Mesenchymal stem cell (in vitro differentiated cells and primary cell): ENCODE data around the gene NME1.
A peak's percentile ranks its signal among the peaks of the same experiment; 100 is the strongest.

ENCODE experiments used
- DNase-seq: peaks from one replicate; pipeline ENCODE4 v3.0.0-alpha.2; 2013
- H2AFZ ChIP-seq: one replicate; pipeline ENCODE4 v1.6.1; 2013; ENCODE audit warnings: low read depth, mild to moderate bottlenecking, control low read depth, inconsistent platforms, low read length, moderate library complexity
- H2AK5ac ChIP-seq: 2 replicates; pipeline ENCODE4 v1.6.1; 2013; ENCODE audit warnings: low read length, moderate library complexity, mild to moderate bottlenecking, inconsistent platforms; ENCODE audit not compliant: severe bottlenecking
- H2BK120ac ChIP-seq: one replicate; pipeline ENCODE4 v1.6.1; 2013; ENCODE audit warnings: low read depth, mild to moderate bottlenecking, inconsistent platforms, low read length, moderate library complexity
- H2BK12ac ChIP-seq, 2 experiments: one replicate each; pipeline ENCODE4 v1.6.1; 2013; ENCODE audit warnings: inconsistent platforms in 2 of 2, low read length in 2 of 2, mild to moderate bottlenecking in 2 of 2, moderate library complexity in 2 of 2, control low read depth in 1 of 2
- H2BK15ac ChIP-seq: one replicate; pipeline ENCODE4 v1.6.1; 2013; ENCODE audit warnings: mild to moderate bottlenecking, low read depth, inconsistent platforms; ENCODE audit not compliant: poor library complexity, severe bottlenecking
- H2BK5ac ChIP-seq: 2 replicates; pipeline ENCODE4 v1.6.1; 2013; ENCODE audit warnings: low read depth, mild to moderate bottlenecking, low read length, control low read depth, inconsistent platforms; ENCODE audit not compliant: poor library complexity, severe bottlenecking
- H3K14ac ChIP-seq, 2 experiments: one replicate each; pipeline ENCODE4 v1.6.1; 2013; ENCODE audit warnings: inconsistent platforms in 2 of 2, low read length in 2 of 2, control low read depth in 1 of 2, mild to moderate bottlenecking in 1 of 2, moderate library complexity in 1 of 2
- H3K18ac ChIP-seq, 2 experiments: one replicate each; pipeline ENCODE4 v1.6.1; 2013; ENCODE audit warnings: inconsistent platforms in 2 of 2, low read length in 2 of 2, control low read depth in 1 of 2, low read depth in 1 of 2, mild to moderate bottlenecking in 1 of 2
- H3K23ac ChIP-seq, 2 experiments: one replicate each; pipeline ENCODE4 v1.6.1; 2013; ENCODE audit warnings: inconsistent platforms in 2 of 2, low read length in 2 of 2, mild to moderate bottlenecking in 2 of 2, moderate library complexity in 2 of 2, control low read depth in 1 of 2
- H3K27ac ChIP-seq: 2 replicates; pipeline ENCODE4 v1.5.1; 2013; ENCODE audit warnings: mild to moderate bottlenecking, moderate library complexity, low read length, control low read depth, inconsistent platforms; ENCODE audit not compliant: poor library complexity, severe bottlenecking
- H3K27me3 ChIP-seq, 2 experiments: 2 replicates each; pipeline versions ENCODE4 v1.6.1 to v1.7.0; 2013; ENCODE audit warnings: low read length in 2 of 2, mild to moderate bottlenecking in 2 of 2, moderate library complexity in 2 of 2, control low read depth in 1 of 2, inconsistent platforms in 1 of 2; ENCODE audit not compliant: control insufficient read depth in 1 of 2, insufficient read depth in 1 of 2
- H3K36me3 ChIP-seq, 2 experiments: 2 replicates each; pipeline versions ENCODE4 v1.6.1 to v1.7.0; 2013; ENCODE audit warnings: low read length in 2 of 2, control low read depth in 1 of 2, inconsistent platforms in 1 of 2, low read depth in 1 of 2, mild to moderate bottlenecking in 1 of 2; ENCODE audit not compliant: insufficient read depth in 2 of 2, control insufficient read depth in 1 of 2
- H3K4ac ChIP-seq, 2 experiments: one replicate each; pipeline ENCODE4 v1.6.1; 2013; ENCODE audit warnings: inconsistent platforms in 2 of 2, low read length in 2 of 2, mild to moderate bottlenecking in 2 of 2, moderate library complexity in 2 of 2, control low read depth in 1 of 2, low read depth in 1 of 2
- H3K4me1 ChIP-seq: 2 replicates; pipeline ENCODE4 v1.6.1; 2013; ENCODE audit warnings: low read depth, low read length, control low read depth; ENCODE audit not compliant: control insufficient read depth, insufficient read depth
- H3K4me2 ChIP-seq: 2 replicates; pipeline ENCODE4 v1.6.1; 2013; ENCODE audit warnings: low read length, mild to moderate bottlenecking, inconsistent platforms; ENCODE audit not compliant: poor library complexity, severe bottlenecking
- H3K4me3 ChIP-seq, 2 experiments: 2 replicates each; pipeline versions ENCODE4 v1.5.1 to v1.7.0; 2013; ENCODE audit warnings: low read length in 2 of 2, mild to moderate bottlenecking in 2 of 2, control low read depth in 1 of 2, low read depth in 1 of 2; ENCODE audit not compliant: insufficient read depth in 1 of 2
- H3K79me1 ChIP-seq: replicated peaks from 2 replicates; pipeline ENCODE4 v1.6.1; 2013; ENCODE audit warnings: mild to moderate bottlenecking, control low read depth, low read length, inconsistent platforms; ENCODE audit not compliant: poor library complexity, severe bottlenecking
- H3K9ac ChIP-seq: 2 replicates; pipeline ENCODE4 v1.7.0; 2013; ENCODE audit warnings: mild to moderate bottlenecking, low read length, moderate library complexity
- H3K9me3 ChIP-seq: 2 replicates; pipeline ENCODE4 v1.7.0; 2013; ENCODE audit warnings: mild to moderate bottlenecking, low read length; ENCODE audit not compliant: control insufficient read depth
- H4K8ac ChIP-seq: one replicate; pipeline ENCODE4 v1.6.1; 2013; ENCODE audit warnings: inconsistent platforms, mild to moderate bottlenecking, low read length, moderate library complexity
- H4K91ac ChIP-seq: one replicate; pipeline ENCODE4 v1.6.1; 2013; ENCODE audit warnings: mild to moderate bottlenecking, low read length, inconsistent platforms
- WGBS: methylation state at CpG from one replicate; pipeline ENCODE4 v1.1.7; 2013; ENCODE audit warnings: mixed read lengths; 5-methylcytosine and 5-hydroxymethylcytosine counted together

Gene NME1

GRCh38 chr17:51154176-51154575 is 817 bp downstream of the NME1 start:
- Histone ChIP-seq H2BK15ac (no peak overlapping the region), H2BK120ac (no peak overlapping the region), H3K9ac (peak overlapping the region; percentile 92), H3K9me3 (no peaks in the 10 kb centered on the region), H3K23ac (no peak overlapping the region), H2BK5ac (no peak overlapping the region), H4K91ac (no peak overlapping the region), H3K36me3 (peaks cover 4 to 32% of the 10 kb centered on the region in 2 experiments), H2AFZ (no peak overlapping the region), H2AK5ac (no peak overlapping the region), H3K4me2 (peak overlapping the region; percentile 82), H3K4me3 (peak overlapping the region in 1 of 2 experiments; percentile 90), H3K79me1 (peaks cover 7% of the 10 kb centered on the region), H3K4ac (peak overlapping the region in 1 of 2 experiments; percentile 94), H3K27ac (peak overlapping the region; percentile 87), H2BK12ac (no peak overlapping the region), H3K27me3 (no peaks in the 10 kb centered on the region), H3K14ac (peak overlapping the region in 1 of 2 experiments; percentile 7), H4K8ac (peak overlapping the region; percentile 12), H3K4me1 (peaks cover 6% of the 10 kb centered on the region), H3K18ac (no peak overlapping the region)
- 0% methylated on average over 3 of the region's 6 CpGs for WGBS
- DNase-seq, result peak; percentile 33

GRCh38 chr17:51155416-51155815 is 2.1 kb downstream of the NME1 start:
- no peak overlapping the region for H2BK5ac ChIP-seq
- no peaks in the 10 kb centered on the region for H3K27me3 ChIP-seq
- no peak overlapping the region for H2BK12ac ChIP-seq
- no peak overlapping the region for H3K14ac ChIP-seq
- peak overlapping the region; percentile 92 for H3K9ac ChIP-seq
- no peak overlapping the region for H3K27ac ChIP-seq
- no peak overlapping the region for H3K4me3 ChIP-seq
- H4K8ac ChIP-seq, result no peak overlapping the region
- H2AK5ac ChIP-seq, result no peak overlapping the region
- no peak overlapping the region for H3K4me2 ChIP-seq
- no peak overlapping the region for H3K18ac ChIP-seq
- no peak overlapping the region for H2BK15ac ChIP-seq
- H4K91ac ChIP-seq, result no peak overlapping the region
- H2BK120ac ChIP-seq, result no peak overlapping the region
- 97% methylated on average over 8 of the region's 8 CpGs for WGBS
- no peak overlapping the region for H3K4ac ChIP-seq
- no peak overlapping the region for H3K23ac ChIP-seq
- H3K36me3 ChIP-seq, result peaks cover 9 to 41% of the 10 kb centered on the region in 2 experiments
- DNase-seq, result no peak
- peaks cover 14% of the 10 kb centered on the region for H3K79me1 ChIP-seq
- H3K4me1 ChIP-seq, result peaks cover 6% of the 10 kb centered on the region
- H3K9me3 ChIP-seq, result no peaks in the 10 kb centered on the region
- H2AFZ ChIP-seq, result no peak overlapping the region

GRCh38 chr17:51159604-51160003 is 6.2 kb downstream of the NME1 start:
- Histone ChIP-seq H3K4me3 (no peak overlapping the region), H3K4me2 (no peak overlapping the region), H2BK12ac (no peak overlapping the region), H2BK15ac (no peak overlapping the region), H3K27ac (no peak overlapping the region), H3K79me1 (peaks cover 22% of the 10 kb centered on the region), H3K18ac (no peak overlapping the region), H2BK5ac (no peak overlapping the region), H4K91ac (no peak overlapping the region), H2BK120ac (no peak overlapping the region), H3K9ac (no peak overlapping the region), H3K4ac (no peak overlapping the region), H3K36me3 (peaks cover 41 to 71% of the 10 kb centered on the region in 2 experiments), H3K23ac (no peak overlapping the region), H2AFZ (no peak overlapping the region), H3K27me3 (no peaks in the 10 kb centered on the region), H4K8ac (no peak overlapping the region), H2AK5ac (no peak overlapping the region), H3K14ac (no peak overlapping the region), H3K4me1 (peaks cover 4% of the 10 kb centered on the region), H3K9me3 (no peaks in the 10 kb centered on the region)
- WGBS, result 94% methylated on average over 3 of the region's 3 CpGs
- no peak for DNase-seq

- Histone ChIP-seq H2BK12ac (no peak overlapping the region), H2BK15ac (no peak overlapping the region), H3K18ac (no peak overlapping the region), H2AFZ (no peak overlapping the region), H2BK120ac (no peak overlapping the region), H2BK5ac (no peak overlapping the region), H3K9me3 (no peaks in the 10 kb centered on the region), H4K91ac (no peak overlapping the region), H3K27ac (no peak overlapping the region), H3K14ac (no peak overlapping the region), H2AK5ac (no peak overlapping the region), H3K27me3 (no peaks in the 10 kb centered on the region), H4K8ac (no peak overlapping the region), H3K23ac (no peak overlapping the region), H3K36me3 (peaks cover 41 to 62% of the 10 kb centered on the region in 2 experiments), H3K9ac (no peak overlapping the region), H3K4ac (no peak overlapping the region), H3K79me1 (peaks cover 26% of the 10 kb centered on the region), H3K4me3 (no peak overlapping the region), H3K4me1 (peaks cover 6% of the 10 kb centered on the region), H3K4me2 (no peak overlapping the region)
- no peak for DNase-seq
- WGBS, result 90% methylated on average over 2 of the region's 3 CpGs
Measured at GRCh38 chr17:51161541-51161940, 8.2 kb downstream of the NME1 start.
